GM23338 (cell line): Measurements from ENCODE around the gene DPP10. TPM values are rescaled to one million over a fixed set of nuclear protein-coding genes. Genes with fewer than 3 reads are reported as not detected.

ENCODE experiments used
- ATAC-seq: fragments of 200-7000 bp; cut with Tn5 transposase; 3 replicates; pipeline ENCODE4 v1.9.1; 2020
- DNase-seq: peaks from one replicate; pipeline ENCODE4 v3.0.0-alpha.2; 2015; ENCODE audit warnings: low spot score
- H2AFZ ChIP-seq: fragments of 200-600 bp; sonication (generic); 2 replicates; pipeline ENCODE4 v1.8.0; 2016; ENCODE audit warnings: antibody characterized with exemption, mild to moderate bottlenecking, moderate library complexity
- H3F3A ChIP-seq: fragments of 200-600 bp; sonication (generic); replicated peaks from 2 replicates; pipeline ENCODE4 v1.8.0; 2017; ENCODE audit warnings: antibody characterized with exemption, mixed run types, low read depth
- H3K27ac ChIP-seq: fragments of 200-600 bp; sonication (generic); 2 replicates; pipeline ENCODE4 v1.6.1; 2016; ENCODE audit warnings: low read depth
- H3K27me3 ChIP-seq: fragments of 200-600 bp; sonication (generic); 2 replicates; pipeline ENCODE4 v1.8.0; 2016; ENCODE audit warnings: mild to moderate bottlenecking, mixed run types, moderate library complexity; ENCODE audit not compliant: insufficient read depth
- H3K36me3 ChIP-seq: fragments of 200-600 bp; sonication (generic); 2 replicates; pipeline ENCODE4 v1.8.0; 2016; ENCODE audit warnings: mild to moderate bottlenecking; ENCODE audit not compliant: insufficient read depth
- H3K4me1 ChIP-seq: fragments of 200-600 bp; sonication (generic); 2 replicates; pipeline ENCODE4 v1.8.0; 2016; ENCODE audit warnings: mild to moderate bottlenecking, moderate library complexity; ENCODE audit not compliant: insufficient read depth
- H3K4me2 ChIP-seq: fragments of 200-600 bp; sonication (generic); 2 replicates; pipeline ENCODE4 v1.7.1; 2017; ENCODE audit warnings: mixed run types
- H3K4me3 ChIP-seq: fragments of 200-600 bp; sonication (generic); 2 replicates; pipeline ENCODE4 v1.6.1; 2016; ENCODE audit warnings: mixed run types
- H3K79me2 ChIP-seq: fragments of 200-600 bp; sonication (generic); replicated peaks from 2 replicates; pipeline ENCODE4 v1.8.0; 2017; ENCODE audit warnings: mild to moderate bottlenecking; ENCODE audit not compliant: insufficient read depth
- H3K9me2 ChIP-seq: fragments of 200-600 bp; sonication (generic); 2 replicates; pipeline ENCODE4 v1.8.0; 2017; ENCODE audit not compliant: insufficient read depth
- H4K20me1 ChIP-seq: fragments of 200-600 bp; sonication (generic); replicated peaks from 2 replicates; pipeline ENCODE4 v1.8.0; 2017; ENCODE audit warnings: mild to moderate bottlenecking; ENCODE audit not compliant: insufficient read depth
- H3K27ac Mint-ChIP-seq: 2 replicates; pipeline ENCODE4 v1.8.0; 2020; ENCODE audit warnings: inconsistent platforms, mild to moderate bottlenecking, moderate library complexity, mixed read lengths
- H3K27me3 Mint-ChIP-seq: 3 replicates; pipeline ENCODE4 v1.8.0; 2022; ENCODE audit warnings: low read depth, mild to moderate bottlenecking, moderate library complexity, mixed read lengths, inconsistent platforms; ENCODE audit not compliant: insufficient read depth, poor library complexity
- H3K36me3 Mint-ChIP-seq: 3 replicates; pipeline ENCODE4 v1.8.0; 2021; ENCODE audit warnings: low read depth, mild to moderate bottlenecking, inconsistent platforms, moderate library complexity, mixed read lengths
- H3K4me1 Mint-ChIP-seq: 3 replicates; pipeline ENCODE4 v1.8.0; 2020; ENCODE audit warnings: mild to moderate bottlenecking, inconsistent platforms, mixed read lengths
- H3K4me3 Mint-ChIP-seq: 3 replicates; pipeline ENCODE4 v1.8.0; 2021; ENCODE audit warnings: moderate library complexity, mild to moderate bottlenecking, inconsistent platforms, mixed read lengths
- H3K9me3 Mint-ChIP-seq: 3 replicates; pipeline ENCODE4 v1.8.0; 2020; ENCODE audit warnings: moderate library complexity, mild to moderate bottlenecking, inconsistent platforms, mixed read lengths
- CREB1 ChIP-seq: fragments of 250-450 bp; sonication (Bioruptor Pico); IDR thresholded peaks from 2 replicates; pipeline ENCODE4 v1.5.0; 2020; ENCODE audit warnings: low read depth, mild to moderate bottlenecking, moderate library complexity
- EZH2 ChIP-seq: fragments of 200-600 bp; sonication (generic); IDR thresholded peaks from one replicate; pipeline ENCODE4 v1.8.0; 2017; ENCODE audit warnings: antibody characterized with exemption, mild to moderate bottlenecking, low read depth; ENCODE audit not compliant: unreplicated experiment
- EZH2phosphoT487 ChIP-seq: fragments of 200-600 bp; sonication (generic); IDR thresholded peaks from one replicate; pipeline ENCODE4 v1.8.1; 2018; ENCODE audit warnings: antibody characterized with exemption; ENCODE audit not compliant: unreplicated experiment
- JUNB ChIP-seq: IDR thresholded peaks from one replicate; pipeline ENCODE4 v1.6.1; 2016; ENCODE audit warnings: antibody characterized with exemption; ENCODE audit not compliant: unreplicated experiment
- NANOG ChIP-seq: IDR thresholded peaks from 2 replicates; pipeline ENCODE4 v1.6.1; 2016; ENCODE audit warnings: antibody characterized with exemption, borderline replicate concordance
- POLR2AphosphoS5 ChIP-seq: IDR thresholded peaks from 2 replicates; pipeline ENCODE4 v1.6.1; 2016; ENCODE audit warnings: antibody characterized with exemption, low read depth
- STAT1 ChIP-seq: IDR thresholded peaks from one replicate; pipeline ENCODE4 v1.6.1; 2016; ENCODE audit warnings: antibody characterized with exemption; ENCODE audit not compliant: unreplicated experiment
- ZNF114 ChIP-seq: fragments of 250-450 bp; sonication (Bioruptor Pico); IDR thresholded peaks from 2 replicates; pipeline ENCODE4 v1.5.0; 2020; ENCODE audit warnings: mild to moderate bottlenecking, moderate library complexity
- ZNF331 ChIP-seq: fragments of 250-450 bp; sonication (Bioruptor Pico); IDR thresholded peaks from 2 replicates; pipeline ENCODE4 v1.5.0; 2020; ENCODE audit warnings: low read depth, mild to moderate bottlenecking, moderate library complexity
- ZNF462 ChIP-seq: fragments of 250-450 bp; sonication (Bioruptor Pico); IDR thresholded peaks from 2 replicates; pipeline ENCODE4 v1.5.0; 2020; ENCODE audit warnings: mild to moderate bottlenecking, moderate library complexity
- polyA plus RNA-seq: library from polyadenylated mRNA; unstranded; fragments of >200 nt; fragmentation: Nextera tagmentation; extraction: Ambion mirVana; gene quantifications from 2 replicates; pipeline ENCODE4 v1.2.1, GENCODE V29; 2016
- total RNA-seq: library from RNA; depleted of rRNA; stranded (reverse); fragments of >200 nt; shearing (Covaris generic); gene quantifications from 2 replicates; pipeline ENCODE4 v1.2.3, GENCODE V29; 2014
- TF ChIP-seq, protein P1 (sequence below): IDR thresholded peaks from 2 replicates; pipeline ENCODE4 v1.6.1; 2016; ENCODE audit warnings: antibody characterized with exemption
- TF ChIP-seq, protein P2 (sequence below), 2 experiments: fragments of 200-600 bp in 1 of 2; sonication (generic) in 1 of 2; conservative IDR thresholded peaks; 2 replicates each; pipeline versions ENCODE4 v1.5.1 to v1.6.1; 2016 to 2017; ENCODE audit warnings: antibody characterized with exemption in 2 of 2, low read depth in 2 of 2, mild to moderate bottlenecking in 2 of 2, moderate library complexity in 1 of 2
- TF ChIP-seq, protein P3 (sequence below): IDR thresholded peaks from one replicate; pipeline ENCODE4 v1.6.1; 2018; ENCODE audit warnings: antibody characterized with exemption; ENCODE audit not compliant: unreplicated experiment

The DPP10 gene
- total and polyA plus RNA-seq, 2 experiments from 2014 or later = 3.6 to 14.8 TPM

DNA sequence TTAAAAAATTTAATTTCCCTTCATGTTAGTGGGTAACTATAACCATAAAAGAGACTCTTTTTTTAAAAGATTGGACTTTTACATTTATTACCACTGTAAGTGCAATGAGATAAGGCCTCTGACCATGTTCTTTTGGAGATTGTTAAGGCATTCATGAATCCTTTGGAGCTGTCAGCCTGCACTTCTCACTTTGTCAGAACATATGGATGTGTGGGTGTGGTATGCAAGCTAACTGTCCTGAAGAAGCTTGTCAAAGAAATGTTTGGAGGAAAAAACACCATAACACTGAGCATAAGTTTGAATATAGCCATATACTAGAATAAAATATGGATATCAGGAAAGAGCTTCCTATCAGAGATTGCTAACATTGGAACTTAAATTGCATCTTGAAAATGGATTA lies 754.1 kb downstream of the DPP10 start:
- DNase-seq (no peak), ATAC-seq (no peak)
- Mint-ChIP-seq H3K4me3 (no peak overlapping the region), H3K4me1 (peaks cover 10% of the 10 kb centered on the region), H3K27ac (no peak overlapping the region), H3K27me3 (peaks cover 6% of the 10 kb centered on the region), H3K9me3 (no peaks in the 10 kb centered on the region), H3K36me3 (no peaks in the 10 kb centered on the region)
- H3K36me3 ChIP-seq = no peaks in the 10 kb centered on the region
- no peaks in the 10 kb centered on the region for H3K27me3 ChIP-seq
- H4K20me1 ChIP-seq = no peaks in the 10 kb centered on the region
- no peaks in the 10 kb centered on the region for H3K9me2 ChIP-seq
- H3K4me3 ChIP-seq = no peak overlapping the region
- no peak overlapping the region for H3K4me2 ChIP-seq
- TF ChIP-seq, protein P1, sequence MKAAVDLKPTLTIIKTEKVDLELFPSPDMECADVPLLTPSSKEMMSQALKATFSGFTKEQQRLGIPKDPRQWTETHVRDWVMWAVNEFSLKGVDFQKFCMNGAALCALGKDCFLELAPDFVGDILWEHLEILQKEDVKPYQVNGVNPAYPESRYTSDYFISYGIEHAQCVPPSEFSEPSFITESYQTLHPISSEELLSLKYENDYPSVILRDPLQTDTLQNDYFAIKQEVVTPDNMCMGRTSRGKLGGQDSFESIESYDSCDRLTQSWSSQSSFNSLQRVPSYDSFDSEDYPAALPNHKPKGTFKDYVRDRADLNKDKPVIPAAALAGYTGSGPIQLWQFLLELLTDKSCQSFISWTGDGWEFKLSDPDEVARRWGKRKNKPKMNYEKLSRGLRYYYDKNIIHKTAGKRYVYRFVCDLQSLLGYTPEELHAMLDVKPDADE = no peak
- TF ChIP-seq, protein P2, sequence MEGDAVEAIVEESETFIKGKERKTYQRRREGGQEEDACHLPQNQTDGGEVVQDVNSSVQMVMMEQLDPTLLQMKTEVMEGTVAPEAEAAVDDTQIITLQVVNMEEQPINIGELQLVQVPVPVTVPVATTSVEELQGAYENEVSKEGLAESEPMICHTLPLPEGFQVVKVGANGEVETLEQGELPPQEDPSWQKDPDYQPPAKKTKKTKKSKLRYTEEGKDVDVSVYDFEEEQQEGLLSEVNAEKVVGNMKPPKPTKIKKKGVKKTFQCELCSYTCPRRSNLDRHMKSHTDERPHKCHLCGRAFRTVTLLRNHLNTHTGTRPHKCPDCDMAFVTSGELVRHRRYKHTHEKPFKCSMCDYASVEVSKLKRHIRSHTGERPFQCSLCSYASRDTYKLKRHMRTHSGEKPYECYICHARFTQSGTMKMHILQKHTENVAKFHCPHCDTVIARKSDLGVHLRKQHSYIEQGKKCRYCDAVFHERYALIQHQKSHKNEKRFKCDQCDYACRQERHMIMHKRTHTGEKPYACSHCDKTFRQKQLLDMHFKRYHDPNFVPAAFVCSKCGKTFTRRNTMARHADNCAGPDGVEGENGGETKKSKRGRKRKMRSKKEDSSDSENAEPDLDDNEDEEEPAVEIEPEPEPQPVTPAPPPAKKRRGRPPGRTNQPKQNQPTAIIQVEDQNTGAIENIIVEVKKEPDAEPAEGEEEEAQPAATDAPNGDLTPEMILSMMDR (conservative IDR thresholded peaks at IDR 0.05; ENCODE audit: low read depth in 2 of 2) = no peak
- no peak for TF ChIP-seq CREB1 (CRISPR knock-in tag)
- no peak for TF ChIP-seq POLR2AphosphoS5
- no peak for TF ChIP-seq ZNF462
- TF ChIP-seq JUNB = no peak
- TF ChIP-seq ZNF331 (CRISPR knock-in tag) = no peak
- no peak for TF ChIP-seq NANOG
- no peak for TF ChIP-seq EZH2
- TF ChIP-seq, protein P3, sequence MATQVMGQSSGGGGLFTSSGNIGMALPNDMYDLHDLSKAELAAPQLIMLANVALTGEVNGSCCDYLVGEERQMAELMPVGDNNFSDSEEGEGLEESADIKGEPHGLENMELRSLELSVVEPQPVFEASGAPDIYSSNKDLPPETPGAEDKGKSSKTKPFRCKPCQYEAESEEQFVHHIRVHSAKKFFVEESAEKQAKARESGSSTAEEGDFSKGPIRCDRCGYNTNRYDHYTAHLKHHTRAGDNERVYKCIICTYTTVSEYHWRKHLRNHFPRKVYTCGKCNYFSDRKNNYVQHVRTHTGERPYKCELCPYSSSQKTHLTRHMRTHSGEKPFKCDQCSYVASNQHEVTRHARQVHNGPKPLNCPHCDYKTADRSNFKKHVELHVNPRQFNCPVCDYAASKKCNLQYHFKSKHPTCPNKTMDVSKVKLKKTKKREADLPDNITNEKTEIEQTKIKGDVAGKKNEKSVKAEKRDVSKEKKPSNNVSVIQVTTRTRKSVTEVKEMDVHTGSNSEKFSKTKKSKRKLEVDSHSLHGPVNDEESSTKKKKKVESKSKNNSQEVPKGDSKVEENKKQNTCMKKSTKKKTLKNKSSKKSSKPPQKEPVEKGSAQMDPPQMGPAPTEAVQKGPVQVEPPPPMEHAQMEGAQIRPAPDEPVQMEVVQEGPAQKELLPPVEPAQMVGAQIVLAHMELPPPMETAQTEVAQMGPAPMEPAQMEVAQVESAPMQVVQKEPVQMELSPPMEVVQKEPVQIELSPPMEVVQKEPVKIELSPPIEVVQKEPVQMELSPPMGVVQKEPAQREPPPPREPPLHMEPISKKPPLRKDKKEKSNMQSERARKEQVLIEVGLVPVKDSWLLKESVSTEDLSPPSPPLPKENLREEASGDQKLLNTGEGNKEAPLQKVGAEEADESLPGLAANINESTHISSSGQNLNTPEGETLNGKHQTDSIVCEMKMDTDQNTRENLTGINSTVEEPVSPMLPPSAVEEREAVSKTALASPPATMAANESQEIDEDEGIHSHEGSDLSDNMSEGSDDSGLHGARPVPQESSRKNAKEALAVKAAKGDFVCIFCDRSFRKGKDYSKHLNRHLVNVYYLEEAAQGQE = no peak
- no peak for TF ChIP-seq STAT1
- TF ChIP-seq EZH2phosphoT487 = no peak
- TF ChIP-seq ZNF114 = no peak
- H3K27ac ChIP-seq = no peak overlapping the region
- no peaks in the 10 kb centered on the region for H3K79me2 ChIP-seq
- H3F3A ChIP-seq = no peaks in the 10 kb centered on the region
- H2AFZ ChIP-seq = no peak overlapping the region
- H3K4me1 ChIP-seq = no peaks in the 10 kb centered on the region
